ENCODE data around the gene RPL32.
"Not testable (repeated sequence)": the region's sequence is repeated elsewhere in the genome, so short reads cannot be mapped to it uniquely, and the experiment has no call there.

Gene RPL32

DNA sequence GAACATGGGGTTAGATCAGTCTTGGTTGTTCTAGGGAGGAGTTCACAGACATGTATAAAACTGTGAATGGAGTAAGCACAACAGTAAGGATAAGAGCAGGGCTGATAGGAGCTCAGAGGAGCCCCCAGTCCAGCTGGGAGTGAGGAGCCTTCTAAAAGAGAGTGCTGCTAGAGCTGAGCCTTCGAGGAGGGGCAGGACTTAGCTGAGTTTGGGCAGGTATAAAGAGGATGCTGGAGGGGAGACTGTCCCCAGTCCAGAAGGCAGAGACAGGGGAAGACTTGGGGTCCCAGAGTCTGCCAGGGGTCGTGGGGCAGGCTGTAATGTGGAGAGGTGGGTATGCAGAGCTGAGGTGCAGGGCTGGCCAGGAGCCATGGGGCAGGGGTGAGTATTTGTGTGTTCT is 32.8 kb downstream of the RPL32 start:
- DNase-seq, result no peak

DNA sequence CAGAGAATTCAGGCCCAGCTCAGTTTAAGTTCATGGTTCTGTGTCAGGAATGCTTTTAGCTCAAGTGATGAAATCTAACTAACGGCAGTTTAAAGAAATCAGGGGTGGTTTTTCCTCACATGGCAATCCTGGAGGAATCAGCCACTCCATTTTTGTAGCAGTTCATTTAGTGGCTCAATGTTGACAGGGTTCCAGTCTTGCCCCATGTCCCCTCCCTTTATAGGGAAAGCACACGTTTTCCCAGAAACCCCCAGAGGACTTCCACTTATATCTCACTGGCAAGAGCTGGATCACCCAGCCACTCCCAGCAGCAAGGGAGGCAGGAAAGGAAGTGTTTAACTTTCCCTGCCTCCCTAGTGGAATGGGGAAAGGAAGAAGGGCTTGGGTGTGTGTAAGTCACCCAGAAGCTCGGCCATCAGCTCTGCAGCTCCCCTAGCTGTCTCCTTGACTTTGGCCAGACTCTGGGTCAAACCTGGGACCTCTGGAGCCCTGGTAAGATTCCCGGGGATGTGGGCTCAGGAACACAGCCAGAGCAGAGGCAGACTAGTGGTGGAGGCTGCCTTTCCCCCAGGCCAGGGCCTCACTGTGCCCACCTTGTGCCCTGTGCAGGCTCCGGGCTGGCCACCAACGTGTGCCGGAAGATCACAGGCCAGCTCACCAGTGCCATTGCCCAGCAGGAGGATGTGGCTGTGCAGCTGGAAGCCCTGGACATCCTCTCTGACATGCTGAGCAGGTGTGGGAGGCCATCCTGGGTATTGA is 33.6 kb downstream of the RPL32 start:
- no peak for DNase-seq

GRCh38 chr3:12807066-12807465 is 34.3 kb downstream of the RPL32 start:
- DNase-seq, result no peak

DNA sequence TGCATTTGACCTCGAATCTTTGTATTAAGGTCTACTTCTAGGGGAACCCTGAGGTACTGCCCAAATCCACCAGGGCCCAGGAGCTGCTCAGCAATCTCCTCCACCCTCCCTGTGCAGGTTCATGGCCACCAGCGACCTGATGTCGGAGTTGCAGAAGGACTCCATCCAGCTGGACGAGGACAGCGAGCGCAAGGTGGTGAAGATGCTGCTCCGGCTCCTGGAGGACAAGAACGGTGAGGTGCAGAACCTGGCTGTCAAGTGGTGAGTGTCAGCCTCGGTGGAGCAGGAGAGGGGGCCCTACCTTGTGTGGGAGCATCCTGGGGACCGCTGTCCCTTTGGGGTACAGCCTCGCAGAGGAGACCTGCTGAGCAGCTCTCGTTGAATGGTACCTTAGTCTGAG is 38.0 kb downstream of the RPL32 start:
- DNase-seq, result no peak

DNA sequence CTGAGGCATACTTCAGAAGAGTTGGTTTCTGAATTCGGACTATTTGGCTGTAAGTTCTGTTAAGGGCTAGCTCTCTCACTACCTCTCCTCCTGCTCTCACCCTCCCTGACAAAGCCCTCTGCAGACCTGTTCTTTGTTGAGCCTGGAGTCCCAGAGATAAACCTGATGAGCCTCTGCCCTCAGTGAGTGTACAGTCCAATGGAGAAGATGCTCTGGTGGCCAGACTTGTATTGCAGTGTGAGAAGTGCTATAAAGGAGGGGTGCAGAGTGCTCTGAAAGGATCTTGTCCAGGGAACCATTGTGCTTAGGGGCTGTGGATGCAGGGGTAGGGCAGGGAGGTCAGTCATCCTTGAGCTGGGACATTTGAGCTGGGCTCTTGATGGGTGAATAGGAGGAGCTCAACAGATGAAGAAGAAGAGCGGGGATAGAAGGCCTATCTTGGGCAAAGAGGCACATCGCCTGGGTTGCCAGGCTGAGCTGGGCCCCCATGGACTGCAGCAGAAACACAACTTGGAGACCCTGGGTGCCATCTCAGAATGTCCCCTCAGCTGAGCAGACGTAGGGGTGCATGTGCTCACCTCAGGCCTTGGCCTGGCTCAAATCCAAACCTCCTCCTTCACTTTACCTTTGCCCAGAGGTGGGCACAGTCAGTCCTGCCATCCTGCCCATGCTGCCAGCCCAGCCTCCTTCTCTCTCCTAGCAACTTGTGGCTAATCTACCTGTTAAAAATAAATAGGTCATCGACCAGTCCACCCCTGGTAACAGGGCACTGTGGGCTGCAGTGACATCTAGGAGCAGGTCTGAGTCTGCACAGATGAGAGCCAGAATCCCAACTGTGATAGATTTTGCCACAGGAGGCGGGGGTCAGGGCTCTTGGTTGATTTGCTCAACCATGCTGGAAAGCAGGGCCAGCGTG is 41.6 kb downstream of the RPL32 start:
- no peak for DNase-seq

DNA sequence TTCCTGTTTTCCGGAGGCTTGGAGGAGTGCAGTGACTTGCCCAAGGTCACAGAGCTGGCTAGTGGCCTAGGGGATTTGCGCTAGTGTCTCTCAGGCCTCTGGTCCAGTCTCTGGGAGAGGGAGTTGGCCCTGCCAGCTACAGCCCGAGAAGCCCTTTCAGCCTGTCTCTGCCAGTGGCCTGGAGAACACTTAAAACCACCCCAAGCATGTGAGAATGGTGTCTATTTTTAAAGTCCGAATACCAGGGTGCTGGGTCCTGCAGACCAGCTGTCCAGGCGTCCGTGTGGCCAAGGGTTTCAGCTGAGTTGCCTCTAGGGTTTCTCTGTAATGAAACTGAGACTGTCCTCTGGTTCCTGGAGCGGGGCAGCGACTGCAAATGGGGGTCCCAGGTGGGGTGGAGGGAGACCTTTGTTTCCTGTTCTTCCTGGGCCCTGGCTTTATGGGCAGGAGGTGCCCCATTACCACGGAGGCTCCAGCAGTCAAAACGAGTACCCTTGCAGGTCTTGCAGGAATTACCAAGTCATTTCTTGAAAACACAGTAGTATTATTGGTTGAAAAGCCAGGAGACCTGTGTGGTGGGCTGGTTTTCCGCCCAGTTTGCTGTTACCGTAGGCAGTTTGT is 42.7 kb downstream of the RPL32 start:
- no peak for DNase-seq

GRCh38 chr3:12797892-12798558 is 43.3 kb downstream of the RPL32 start:
- no peak for DNase-seq

DNA sequence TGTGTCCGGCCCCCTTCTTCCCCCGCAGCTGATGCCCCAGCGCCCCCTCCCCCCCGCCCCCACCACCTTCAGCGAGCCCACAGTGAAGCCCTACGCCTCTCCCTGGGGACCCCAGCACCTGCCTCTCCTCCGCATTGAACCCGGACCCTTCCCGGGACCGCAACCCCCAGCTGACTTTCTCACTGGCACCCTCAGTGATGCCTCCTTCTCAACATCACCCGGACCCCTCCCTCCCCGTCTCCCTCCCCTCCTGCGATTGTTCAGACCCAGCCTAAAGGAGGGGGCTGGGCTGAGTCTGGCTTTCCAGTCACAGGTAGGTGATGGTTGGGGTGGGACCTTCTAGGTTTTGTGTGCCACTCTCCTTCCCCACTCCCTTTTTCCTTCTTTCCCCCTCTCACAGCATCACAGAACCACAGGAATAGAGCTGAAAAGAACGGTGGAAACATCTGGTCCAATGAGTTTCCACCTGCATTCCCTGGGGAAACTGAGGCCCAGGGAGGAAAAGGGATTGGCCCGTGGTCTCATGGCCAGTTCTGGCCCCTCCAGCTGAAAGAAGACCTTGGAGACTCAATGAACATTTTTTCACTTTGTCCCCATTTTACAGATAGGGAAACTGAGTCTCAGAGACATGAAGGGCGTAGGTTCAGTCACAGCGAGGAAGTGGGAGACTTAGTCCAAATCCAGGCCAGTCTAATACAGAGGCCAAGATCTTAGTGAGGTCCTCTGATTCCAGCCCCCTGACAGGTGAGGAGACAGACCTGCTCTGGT is 44.1 kb downstream of the RPL32 start:
- no peak for DNase-seq

DNA sequence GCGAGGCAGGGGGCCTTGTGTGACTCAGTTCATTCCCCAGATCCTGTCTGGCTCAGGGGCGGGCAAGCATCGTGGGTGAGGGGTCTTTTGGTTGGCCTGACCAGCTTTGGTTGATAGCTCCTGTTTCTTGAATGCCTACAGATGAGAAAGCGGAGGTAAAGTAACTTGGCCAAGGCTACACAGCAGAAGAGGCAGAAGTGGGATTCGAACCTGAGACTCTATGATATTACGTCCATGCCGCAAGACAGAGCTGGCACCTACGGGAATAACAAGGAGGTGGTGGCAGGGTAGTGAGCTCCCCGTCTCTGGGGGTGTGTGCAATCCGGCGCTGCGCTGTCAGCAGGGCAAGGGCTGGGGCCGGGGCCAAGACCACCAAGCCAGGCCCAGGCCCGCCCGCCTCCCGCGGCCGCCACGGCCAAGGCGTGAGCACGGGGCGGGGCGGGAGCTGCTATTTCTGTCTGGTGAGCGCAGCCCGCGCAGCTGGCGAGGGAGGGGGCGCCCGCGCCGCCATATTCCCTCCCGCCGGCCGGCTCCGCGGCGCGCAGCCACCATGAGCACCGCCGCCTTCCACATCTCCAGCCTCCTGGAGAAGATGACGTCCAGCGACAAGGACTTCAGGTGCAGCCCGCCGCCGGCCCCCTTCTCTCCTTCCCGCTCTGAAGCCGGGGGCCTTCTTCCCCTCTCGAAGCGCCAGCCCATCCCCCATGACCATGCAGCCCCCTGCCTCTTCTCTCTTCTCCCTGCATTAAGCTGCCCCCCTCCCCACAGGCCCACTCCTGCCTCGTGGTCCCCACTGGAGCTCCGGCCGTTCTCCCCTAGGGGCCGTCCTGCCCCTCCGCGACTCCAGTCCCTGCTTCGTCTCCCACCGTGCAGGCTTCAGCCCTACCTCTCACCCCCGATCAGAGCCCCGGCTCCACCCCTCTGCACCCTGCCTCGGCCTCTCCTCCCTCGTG is 44.9 kb downstream of the RPL32 start, which contains the start of gene CAND2:
Gene CAND2 (plus strand): TSS at position 510 of the 953 bp plus-strand sequence. CDS start 41 bp downstream, at position 551.
- peak; percentile 54 for DNase-seq

DNA sequence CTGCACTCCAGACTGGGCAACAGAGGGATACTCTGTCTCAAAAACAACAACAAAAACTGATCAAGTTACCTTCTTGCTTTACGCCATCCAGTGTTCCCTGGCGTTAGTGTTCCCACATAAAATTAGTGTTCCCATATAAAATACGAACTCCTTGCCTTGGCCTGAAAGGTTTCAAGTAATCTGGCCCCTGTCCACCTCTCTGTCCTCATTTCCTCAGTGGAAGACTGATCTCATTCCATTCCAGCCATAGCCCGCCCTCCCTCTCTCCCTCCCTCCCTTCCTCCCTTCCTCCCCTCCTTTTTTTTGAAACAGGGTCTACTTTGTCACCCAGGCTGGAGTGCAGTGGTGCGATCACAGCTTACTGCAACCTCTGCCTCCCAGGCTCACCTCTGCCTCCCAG is 47.7 kb downstream of the RPL32 start:
- DNase-seq, result no peak

DNA sequence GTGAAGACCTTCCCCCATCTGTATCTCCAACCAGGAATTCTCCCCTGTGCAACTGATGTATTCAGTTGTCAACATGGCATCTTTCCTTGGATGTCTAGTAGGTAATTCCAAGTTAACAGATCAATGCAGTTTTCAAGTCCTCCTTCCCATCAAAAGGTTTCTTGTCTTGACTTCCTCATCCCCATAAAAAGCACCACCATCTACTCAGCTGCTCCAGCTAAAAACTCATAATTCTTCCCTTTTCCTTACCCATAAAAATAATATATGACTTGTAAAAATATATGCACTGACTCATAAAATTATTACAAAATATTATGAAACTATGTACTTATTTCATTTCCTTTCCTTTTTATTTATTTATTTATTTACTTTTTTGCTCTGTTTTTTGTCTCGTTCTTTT is 49.9 kb downstream of the RPL32 start:
- DNase-seq, result no peak

GRCh38 chr3:12787967-12788690 is 53.2 kb downstream of the RPL32 start:
- not testable (repeated sequence) for DNase-seq

- DNase-seq, result peak; percentile 56
These were observed 54.0 kb downstream of the RPL32 start for GRCh38 chr3:12787346-12787745.

DNA sequence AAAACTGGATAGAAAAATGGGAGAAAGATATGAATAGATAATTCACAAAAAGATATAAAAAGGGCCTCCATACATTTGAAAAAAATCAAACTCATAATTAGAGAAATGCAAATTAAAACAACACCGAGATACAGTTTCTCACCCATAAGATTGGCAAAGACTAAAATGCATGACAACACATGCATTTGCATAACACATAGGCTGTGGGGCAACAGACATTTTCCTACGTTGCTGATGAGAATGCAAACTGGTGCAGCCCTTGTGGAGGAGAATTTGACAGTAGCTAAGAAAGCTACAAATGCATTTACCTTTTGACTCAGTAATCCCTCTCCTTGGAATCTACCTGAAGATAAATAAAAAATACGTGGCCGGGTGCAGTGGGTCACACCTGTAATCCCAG is 56.3 kb downstream of the RPL32 start:
- no peak for DNase-seq
